ENCODE results near the gene TTC13.
A peak's percentile ranks its signal among the peaks of the same experiment; 100 is the strongest.

TTC13 gene

GRCh38 chr1:230940848-230941247, 37.8 kb downstream of the TTC13 start:
- DNase-seq: no peak

DNA sequence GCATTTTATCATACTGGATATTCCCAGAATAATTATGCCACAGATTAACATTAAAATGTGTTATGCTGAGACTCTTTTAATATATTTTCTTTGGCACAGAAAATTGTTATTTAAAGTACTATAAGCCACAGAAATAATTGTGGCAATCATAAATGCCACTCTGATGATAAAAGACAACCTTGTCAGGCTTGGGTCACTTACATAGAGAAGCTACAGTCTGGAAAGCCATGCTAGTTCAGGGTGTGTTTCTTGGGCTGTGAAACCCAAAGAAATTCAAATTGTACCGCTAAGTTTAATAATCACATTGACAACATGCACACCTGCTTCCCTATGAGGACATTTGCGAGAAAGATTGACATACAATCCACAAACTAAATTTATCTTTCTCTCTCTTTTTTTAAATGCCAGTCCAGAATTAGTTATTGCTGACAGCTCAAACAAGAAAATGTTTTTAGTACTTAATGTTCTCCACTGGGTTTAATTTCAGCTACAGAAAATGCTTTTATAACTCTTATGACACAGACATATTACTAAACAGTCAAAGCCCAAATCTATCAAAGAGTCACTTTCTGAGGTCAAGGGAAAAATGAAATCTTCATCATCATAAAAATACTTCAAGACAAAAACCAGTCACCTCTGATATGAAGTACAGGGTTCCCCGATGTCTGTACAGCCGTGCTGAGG, 38.7 kb downstream of the TTC13 start:
- DNase-seq: no peak

- DNase-seq: no peak
Measured at GRCh38 chr1:230938924-230939368, 39.7 kb downstream of the TTC13 start.

DNA sequence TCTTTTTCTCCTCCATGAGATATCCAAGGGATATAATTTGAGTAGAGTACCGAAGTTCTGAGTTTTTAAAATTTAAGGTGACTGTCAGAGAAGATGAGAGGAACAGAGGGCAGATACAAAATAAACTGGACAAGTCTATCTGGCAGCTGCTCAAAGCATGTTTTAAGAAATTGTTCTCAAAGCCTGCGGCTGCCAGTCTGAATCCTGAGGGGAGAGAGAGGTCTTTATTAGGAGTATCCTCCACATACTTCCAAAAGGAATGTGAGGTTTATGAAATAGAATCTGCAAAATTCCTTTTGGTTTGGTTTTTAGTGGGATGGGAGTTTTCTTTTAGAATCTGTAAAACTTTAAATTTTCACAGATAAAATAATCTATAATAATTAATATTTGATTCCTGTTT, 41.3 kb downstream of the TTC13 start:
- DNase-seq: no peak

GRCh38 chr1:230936475-230936874, 42.2 kb downstream of the TTC13 start:
- DNase-seq: no peak

- no peak for DNase-seq
Measured at GRCh38 chr1:230935852-230936251, 42.8 kb downstream of the TTC13 start.

GRCh38 chr1:230930986-230931385, 47.7 kb downstream of the TTC13 start:
- DNase-seq: no peak

DNA sequence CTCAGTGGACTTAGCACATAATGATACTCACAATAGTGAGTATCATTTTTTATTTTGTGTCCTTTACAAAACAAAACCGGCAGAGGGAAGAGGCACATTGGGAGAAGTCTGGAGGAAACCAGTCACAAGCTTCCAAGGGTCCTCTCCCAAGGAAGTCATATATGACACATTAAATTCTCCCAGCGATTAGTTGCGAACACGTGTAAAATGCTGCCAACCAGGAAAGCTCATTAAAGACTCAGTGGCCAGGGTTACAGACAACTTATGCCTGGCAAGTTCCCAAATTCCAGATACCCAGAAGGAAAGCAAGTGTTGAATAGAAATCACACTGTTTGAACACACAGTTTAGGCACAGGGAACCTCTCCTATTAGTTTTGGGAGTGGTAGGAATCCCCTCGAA, 52.5 kb downstream of the TTC13 start:
- DNase-seq: no peak

GRCh38 chr1:230925608-230926007, 53.1 kb downstream of the TTC13 start:
- no peak for DNase-seq

- DNase-seq: no peak
Measured at GRCh38 chr1:230923176-230923575, 55.5 kb downstream of the TTC13 start.

- no peak for DNase-seq
Measured at GRCh38 chr1:230922620-230923019, 56.0 kb downstream of the TTC13 start.

DNA sequence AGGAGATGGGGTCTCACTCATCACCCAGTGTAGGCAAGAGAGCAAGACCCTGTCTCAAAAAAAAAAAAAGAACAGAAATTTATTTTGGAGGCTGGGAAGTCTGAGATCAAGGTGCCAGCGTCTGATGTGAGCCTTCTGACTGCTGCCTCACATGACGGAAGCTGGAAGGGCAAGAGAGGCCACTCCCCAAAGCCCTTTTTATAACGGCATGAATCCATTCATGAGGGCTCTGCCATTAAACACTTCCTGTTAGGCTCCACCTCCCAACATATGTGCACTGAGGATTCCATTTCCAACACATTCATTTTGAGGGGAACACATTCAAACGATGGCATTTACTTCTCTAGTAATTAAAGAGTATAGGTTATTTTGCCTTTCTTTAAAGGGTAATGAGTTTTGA, 59.5 kb downstream of the TTC13 start:
- DNase-seq: no peak

- peak; percentile 63 for DNase-seq
Measured at GRCh38 chr1:230917284-230918135, 61.2 kb downstream of the TTC13 start.

DNA sequence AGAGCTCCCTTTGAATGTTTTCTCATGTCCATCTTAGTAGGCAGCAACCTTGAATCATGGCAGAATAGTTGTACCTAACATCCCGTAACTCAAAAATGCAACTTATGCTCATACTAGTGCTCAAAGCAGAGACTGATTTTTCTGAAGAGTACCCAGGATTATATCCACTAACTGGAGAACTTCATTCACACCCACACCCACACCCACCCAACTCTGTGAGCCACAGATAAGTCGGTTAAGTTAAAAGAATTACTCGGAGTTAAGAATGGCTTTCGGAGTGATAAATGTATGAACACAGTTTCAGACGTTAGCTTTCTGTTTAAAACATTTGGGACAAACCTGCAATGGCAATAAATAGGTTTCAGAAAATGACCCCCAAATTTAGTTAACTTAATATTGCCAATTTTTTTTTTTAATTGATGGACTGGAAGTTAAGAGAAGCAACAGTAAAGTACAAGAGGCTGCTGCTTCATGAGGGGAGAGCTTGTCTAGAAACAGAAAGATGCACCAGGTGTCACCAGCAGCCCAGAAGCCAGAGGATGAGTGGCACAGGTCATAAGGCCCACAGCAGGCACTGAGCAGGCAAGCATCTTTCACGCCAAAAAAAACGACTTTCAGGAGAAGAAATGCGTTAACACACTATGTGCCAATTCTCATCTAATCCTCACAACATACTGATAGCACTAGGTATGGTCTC, 61.9 kb downstream of the TTC13 start:
- DNase-seq: no peak

GRCh38 chr1:230915078-230915477, 63.6 kb downstream of the TTC13 start:
- no peak for DNase-seq

- DNase-seq: no peak
Measured at GRCh38 chr1:230913496-230913895, 65.2 kb downstream of the TTC13 start.

- DNase-seq: no peak
Measured at GRCh38 chr1:230910755-230911117, 67.9 kb downstream of the TTC13 start.

GRCh38 chr1:230909974-230910754, 68.5 kb downstream of the TTC13 start:
- DNase-seq: no peak

GRCh38 chr1:230907472-230908205, 71.0 kb downstream of the TTC13 start:
- no peak for DNase-seq

DNA sequence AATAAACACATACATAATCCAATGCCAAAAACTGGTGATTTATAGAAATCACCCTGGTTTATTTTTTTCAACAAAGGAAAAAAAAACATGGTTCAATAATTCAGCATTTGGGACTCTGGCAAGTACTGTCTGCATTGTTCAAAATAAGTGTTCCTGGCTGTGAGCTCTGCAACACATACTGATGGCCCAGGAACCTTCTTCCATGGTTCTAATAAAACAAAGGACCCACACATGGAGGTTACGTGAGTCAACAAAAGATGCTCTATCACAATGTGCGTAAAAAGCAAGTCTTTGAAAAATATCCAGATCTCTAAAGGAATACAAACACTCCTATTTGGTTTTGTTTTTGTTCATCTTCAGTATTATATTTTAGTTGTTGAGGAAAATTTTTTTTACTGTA, 72.4 kb downstream of the TTC13 start:
- DNase-seq: no peak

GRCh38 chr1:230905733-230906132, 72.9 kb downstream of the TTC13 start:
- DNase-seq: no peak

- DNase-seq: no peak
Measured at GRCh38 chr1:230902349-230902923, 76.2 kb downstream of the TTC13 start.

Measured in stimulated activated CD4-positive, alpha-beta T cell treated with anti-CD3 and anti-CD28 coated beads, Interleukin-4, amount 100 ng/mL, for 1 hour (primary cell).